Smooth muscle cell (in vitro differentiated cells): Measurements from ENCODE around the gene TGM2. TPM values are rescaled to one million over a fixed set of nuclear protein-coding genes. Genes with fewer than 3 reads are reported as not detected.

Experiments
- DNase-seq: peaks from one replicate; lab custom pipeline; 2025; ENCODE audit not compliant: unreplicated experiment; lab: John Stamatoyannopoulos, UW
- H2AFZ ChIP-seq: fragments of 200-600 bp; sonication (generic); 2 replicates; pipeline ENCODE4 v1.6.0; 2016; ENCODE audit warnings: antibody characterized with exemption, low read depth, mild to moderate bottlenecking
- H3F3A ChIP-seq: fragments of 200-600 bp; sonication (generic); 2 replicates; pipeline ENCODE4 v1.6.0; 2017; ENCODE audit warnings: antibody characterized with exemption, low read depth
- H3K27ac ChIP-seq: fragments of 200-600 bp; sonication (generic); 2 replicates; pipeline ENCODE4 v1.5.1; 2016; ENCODE audit warnings: low read depth, mild to moderate bottlenecking
- H3K27me3 ChIP-seq: fragments of 200-600 bp; sonication (generic); 2 replicates; pipeline ENCODE4 v1.6.1; 2016; ENCODE audit warnings: low read depth, mild to moderate bottlenecking
- H3K36me3 ChIP-seq: fragments of 200-600 bp; sonication (generic); 2 replicates; pipeline ENCODE4 v1.5.1; 2016; ENCODE audit warnings: low read depth
- H3K4me1 ChIP-seq: fragments of 200-600 bp; sonication (generic); 2 replicates; pipeline ENCODE4 v1.5.1; 2016; ENCODE audit warnings: low read depth
- H3K4me2 ChIP-seq: fragments of 200-600 bp; sonication (generic); 2 replicates; pipeline ENCODE4 v1.6.0; 2016; ENCODE audit warnings: mild to moderate bottlenecking
- H3K4me3 ChIP-seq: fragments of 200-600 bp; sonication (generic); 2 replicates; pipeline ENCODE4 v1.5.1; 2016; ENCODE audit warnings: mild to moderate bottlenecking
- H3K79me2 ChIP-seq: fragments of 200-600 bp; sonication (generic); 2 replicates; pipeline ENCODE4 v1.6.0; 2016; ENCODE audit warnings: low read depth, mild to moderate bottlenecking
- H3K9ac ChIP-seq: fragments of 200-600 bp; sonication (generic); 2 replicates; pipeline ENCODE4 v1.6.0; 2016; ENCODE audit warnings: low read depth
- H3K9me3 ChIP-seq: fragments of 200-600 bp; sonication (generic); replicated peaks from 2 replicates; pipeline ENCODE4 v1.5.1; 2016; ENCODE audit warnings: low read depth
- H4K20me1 ChIP-seq: fragments of 200-600 bp; sonication (generic); 2 replicates; pipeline ENCODE4 v1.6.0; 2016; ENCODE audit warnings: low read depth
- CTCF ChIP-seq: fragments of 200-600 bp; sonication (generic); IDR thresholded peaks from 2 replicates; pipeline ENCODE4 v1.5.1; 2017; ENCODE audit warnings: borderline replicate concordance, mild to moderate bottlenecking, antibody characterized with exemption; ENCODE audit not compliant: insufficient read depth, poor library complexity, severe bottlenecking
- WGBS: methylation state at CpG from one replicate; pipeline ENCODE4 v1.1.7; 2016; ENCODE audit warnings: low lambda C conversion rate; 5-methylcytosine and 5-hydroxymethylcytosine counted together
- polyA plus RNA-seq: library from polyadenylated mRNA; unstranded; fragments of >200 nt; fragmentation: Nextera tagmentation; extraction: Ambion mirVana; gene quantifications from 2 replicates; pipeline ENCODE4 v1.2.1, GENCODE V29; 2016
- total RNA-seq: library from RNA; depleted of rRNA; stranded (reverse); fragments of >200 nt; gene quantifications from 2 replicates; pipeline ENCODE4 v1.2.3, GENCODE V29; 2014

The TGM2 gene
- total and polyA plus RNA-seq, 2 experiments from 2014 or later, result 41.7 to 72.0 TPM

GRCh38 chr20:38190936-38191371 lies 25.9 kb upstream of the TGM2 start:
- no peak for TF ChIP-seq CTCF

GRCh38 chr20:38190166-38190565 lies 25.1 kb upstream of the TGM2 start:
- no peak overlapping the region for H2AFZ ChIP-seq
- H4K20me1 ChIP-seq, result no peaks in the 10 kb centered on the region
- no peaks in the 10 kb centered on the region for H3F3A ChIP-seq
- H3K9ac ChIP-seq, result no peak overlapping the region
- 96% methylated on average over 6 of the region's 6 CpGs for whole genome bisulfite sequencing
- no peak overlapping the region for H3K4me3 ChIP-seq
- no peak for DNase-seq
- no peak overlapping the region for H3K27ac ChIP-seq
- no peaks in the 10 kb centered on the region for H3K27me3 ChIP-seq
- H3K4me2 ChIP-seq, result no peak overlapping the region
- no peaks in the 10 kb centered on the region for H3K36me3 ChIP-seq
- no peaks in the 10 kb centered on the region for H3K9me3 ChIP-seq
- no peaks in the 10 kb centered on the region for H3K79me2 ChIP-seq
- TF ChIP-seq CTCF, result no peak
- H3K4me1 ChIP-seq, result no peaks in the 10 kb centered on the region

More at GRCh38 chr20:38190936-38191371, 25.9 kb upstream of the TGM2 start:
- Histone ChIP-seq H3K27ac (no peak overlapping the region), H3K4me1 (no peaks in the 10 kb centered on the region), H3K4me2 (no peak overlapping the region), H3K79me2 (no peaks in the 10 kb centered on the region), H2AFZ (no peak overlapping the region), H3F3A (no peaks in the 10 kb centered on the region), H3K36me3 (no peaks in the 10 kb centered on the region), H4K20me1 (no peaks in the 10 kb centered on the region), H3K4me3 (no peak overlapping the region), H3K9me3 (no peaks in the 10 kb centered on the region), H3K27me3 (no peaks in the 10 kb centered on the region), H3K9ac (no peak overlapping the region)
- 38% methylated on average over 3 of the region's 3 CpGs for WGBS
- no peak for DNase-seq

- no peaks in the 10 kb centered on the region for H3K9me3 ChIP-seq
- no peak overlapping the region for H2AFZ ChIP-seq
- no peak overlapping the region for H3K4me2 ChIP-seq
- no peaks in the 10 kb centered on the region for H3F3A ChIP-seq
- no peaks in the 10 kb centered on the region for H4K20me1 ChIP-seq
- no peak overlapping the region for H3K4me3 ChIP-seq
- H3K9ac ChIP-seq, result no peak overlapping the region
- no peaks in the 10 kb centered on the region for H3K27me3 ChIP-seq
- H3K27ac ChIP-seq, result peak overlapping the region; percentile 25
- no peaks in the 10 kb centered on the region for H3K4me1 ChIP-seq
- DNase-seq, result no peak
- 53% methylated on average over 5 of the region's 5 CpGs for WGBS
- H3K79me2 ChIP-seq, result no peaks in the 10 kb centered on the region
- peak; percentile 22 for TF ChIP-seq CTCF
- no peaks in the 10 kb centered on the region for H3K36me3 ChIP-seq
These were observed 22.4 kb upstream of the TGM2 start for GRCh38 chr20:38187517-38187916.

- 63% methylated on average over 5 of the region's 5 CpGs for WGBS
- H2AFZ ChIP-seq, result no peak overlapping the region
- H3K9me3 ChIP-seq, result no peaks in the 10 kb centered on the region
- H3K4me1 ChIP-seq, result no peaks in the 10 kb centered on the region
- no peaks in the 10 kb centered on the region for H4K20me1 ChIP-seq
- DNase-seq, result no peak
- H3K9ac ChIP-seq, result no peak overlapping the region
- no peaks in the 10 kb centered on the region for H3F3A ChIP-seq
- H3K4me3 ChIP-seq, result no peak overlapping the region
- TF ChIP-seq CTCF, result no peak
- H3K79me2 ChIP-seq, result no peaks in the 10 kb centered on the region
- H3K4me2 ChIP-seq, result no peak overlapping the region
- no peaks in the 10 kb centered on the region for H3K36me3 ChIP-seq
- H3K27me3 ChIP-seq, result no peaks in the 10 kb centered on the region
- peak overlapping the region; percentile 25 for H3K27ac ChIP-seq
These were observed 21.7 kb upstream of the TGM2 start for GRCh38 chr20:38186788-38187221.
